ENCODE measurements around the gene IGFBP7. TPM values are rescaled to one million over a fixed set of nuclear protein-coding genes. Genes with fewer than 3 reads are reported as not detected.
"Not testable (repeated sequence)": the region's sequence is repeated elsewhere in the genome, so short reads cannot be mapped to it uniquely, and the experiment has no call there.

IGFBP7 gene
- total RNA-seq, 1 experiment from 2014 or later, result not detected

DNA sequence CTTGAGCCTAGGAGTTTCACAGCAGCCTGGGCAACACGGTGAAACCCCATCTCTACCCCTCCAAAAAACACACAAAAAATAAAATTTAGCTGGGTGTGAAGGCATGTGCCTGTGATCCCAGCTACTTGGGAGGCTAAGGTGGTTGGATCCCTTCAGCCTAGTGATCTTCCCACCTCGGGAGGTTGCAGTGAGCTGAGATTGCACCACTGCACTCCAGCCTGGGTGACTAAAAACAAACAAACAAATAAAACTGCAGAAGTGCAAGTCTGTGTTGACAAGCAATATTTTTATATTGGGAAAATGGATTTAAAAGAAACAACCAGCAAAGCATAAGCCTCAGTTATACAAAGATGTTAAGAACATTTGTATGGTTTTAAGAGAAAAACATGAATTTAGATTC, 46.1 kb downstream of the IGFBP7 start:
- Histone ChIP-seq H3K27ac (ENCODE audit: low read depth, low read length, poor library complexity, severe bottlenecking) (no peak overlapping the region), H3K4me1 (ENCODE audit: insufficient read depth, low read length, poor library complexity, severe bottlenecking) (no peaks in the 10 kb centered on the region)
- no TSS peak for BruUV-seq (replicated peaks)

GRCh38 chr4:57063518-57063917, 46.7 kb downstream of the IGFBP7 start:
- Histone ChIP-seq H3K9me3 (ENCODE audit: low read depth, low read length, poor library complexity, severe bottlenecking) (no peaks in the 10 kb centered on the region), H3K4me1 (ENCODE audit: insufficient read depth, low read length, poor library complexity, severe bottlenecking) (no peaks in the 10 kb centered on the region), H3K4me3 (ENCODE audit: low read depth, low read length, poor library complexity, severe bottlenecking) (no peak overlapping the region), H3K27ac (ENCODE audit: low read depth, low read length, poor library complexity, severe bottlenecking) (no peak overlapping the region), H3K36me3 (ENCODE audit: insufficient read depth, low read length, poor library complexity, severe bottlenecking) (no peaks in the 10 kb centered on the region), H3K27me3 (replicated peaks; ENCODE audit: insufficient read depth, low read depth, low read length, poor library complexity) (no peaks in the 10 kb centered on the region)
- CTCF ChIA-PET, result no interaction called here
- TF ChIP-seq CTCF (conservative IDR thresholded peaks at IDR 0.05; ENCODE audit: low read depth, low read length) (no peak), EZH2 (IDR thresholded peaks at IDR 0.05; ENCODE audit: borderline replicate concordance, low read depth, low read length, poor library complexity, severe bottlenecking) (no peak)
- POLR2A ChIA-PET (ENCODE audit: low non-redundant PET), result no interaction called here
- DNase-seq (ENCODE audit: low spot score), result no peak
- no TSS peak for BruUV-seq (replicated peaks)
- intact Hi-C loops (cut with micrococcal nuclease; ENCODE audit: unreplicated experiment), result no loop called here

More for the DNA sequence above, 46.1 kb downstream of the IGFBP7 start:
- H3K27me3 ChIP-seq (replicated peaks; ENCODE audit: insufficient read depth, low read depth, low read length, poor library complexity), result no peaks in the 10 kb centered on the region
- intact Hi-C loops (cut with micrococcal nuclease; ENCODE audit: unreplicated experiment), result no loop called here
- TF ChIP-seq EZH2 (IDR thresholded peaks at IDR 0.05; ENCODE audit: borderline replicate concordance, low read depth, low read length, poor library complexity, severe bottlenecking) (no peak), CTCF (conservative IDR thresholded peaks at IDR 0.05; ENCODE audit: low read depth, low read length) (no peak)
- ChIA-PET POLR2A (ENCODE audit: low non-redundant PET) (no interaction called here), CTCF (no interaction called here)
- H3K4me3 ChIP-seq (ENCODE audit: low read depth, low read length, poor library complexity, severe bottlenecking), result no peak overlapping the region
- no peaks in the 10 kb centered on the region for H3K36me3 ChIP-seq (ENCODE audit: insufficient read depth, low read length, poor library complexity, severe bottlenecking)
- DNase-seq (ENCODE audit: low spot score), result no peak
- no peaks in the 10 kb centered on the region for H3K9me3 ChIP-seq (ENCODE audit: low read depth, low read length, poor library complexity, severe bottlenecking)

- DNase-seq (ENCODE audit: low spot score), result no peak
- TF ChIP-seq CTCF (conservative IDR thresholded peaks at IDR 0.05; ENCODE audit: low read depth, low read length), result no peak
- no peak for TF ChIP-seq EZH2 (IDR thresholded peaks at IDR 0.05; ENCODE audit: borderline replicate concordance, low read depth, low read length, poor library complexity, severe bottlenecking)
- no peaks in the 10 kb centered on the region for H3K36me3 ChIP-seq (ENCODE audit: insufficient read depth, low read length, poor library complexity, severe bottlenecking)
- H3K9me3 ChIP-seq (ENCODE audit: low read depth, low read length, poor library complexity, severe bottlenecking), result no peaks in the 10 kb centered on the region
- intact Hi-C loops (cut with micrococcal nuclease; ENCODE audit: unreplicated experiment), result no loop called here
- H3K27me3 ChIP-seq (replicated peaks; ENCODE audit: insufficient read depth, low read depth, low read length, poor library complexity), result no peaks in the 10 kb centered on the region
- H3K4me3 ChIP-seq (ENCODE audit: low read depth, low read length, poor library complexity, severe bottlenecking), result no peak overlapping the region
- CTCF ChIA-PET, result no interaction called here
- H3K4me1 ChIP-seq (ENCODE audit: insufficient read depth, low read length, poor library complexity, severe bottlenecking), result no peaks in the 10 kb centered on the region
- no TSS peak for BruUV-seq (replicated peaks)
- POLR2A ChIA-PET (ENCODE audit: low non-redundant PET), result no interaction called here
- H3K27ac ChIP-seq (ENCODE audit: low read depth, low read length, poor library complexity, severe bottlenecking), result no peak overlapping the region
Observed at GRCh38 chr4:57061395-57061794, 48.8 kb downstream of the IGFBP7 start.

- H3K27ac ChIP-seq (ENCODE audit: low read depth, low read length, poor library complexity, severe bottlenecking); H3K4me1 ChIP-seq (ENCODE audit: insufficient read depth, low read length, poor library complexity, severe bottlenecking); DNase-seq (ENCODE audit: low spot score); H3K27me3 ChIP-seq (replicated peaks; ENCODE audit: insufficient read depth, low read depth, low read length, poor library complexity); H3K9me3 ChIP-seq (ENCODE audit: low read depth, low read length, poor library complexity, severe bottlenecking); POLR2A ChIA-PET (ENCODE audit: low non-redundant PET); BruUV-seq (replicated peaks); H3K4me3 ChIP-seq (ENCODE audit: low read depth, low read length, poor library complexity, severe bottlenecking); H3K36me3 ChIP-seq (ENCODE audit: insufficient read depth, low read length, poor library complexity, severe bottlenecking); intact Hi-C loops (cut with micrococcal nuclease; ENCODE audit: unreplicated experiment); CTCF ChIA-PET: not testable (repeated sequence)
Observed at GRCh38 chr4:57060717-57061067, 49.5 kb downstream of the IGFBP7 start.

Data from A673 (cell line).